HG02571 (cell line): Measurements from ENCODE around the gene MVB12B.

Source experiments
- ATAC-seq: cut with Tn5 transposase; IDR thresholded peaks from one replicate; pipeline ENCODE4 v1.9.1; 2021; ENCODE audit warnings: mild to moderate bottlenecking, moderate library complexity; ENCODE audit not compliant: unreplicated experiment

The MVB12B gene

DNA sequence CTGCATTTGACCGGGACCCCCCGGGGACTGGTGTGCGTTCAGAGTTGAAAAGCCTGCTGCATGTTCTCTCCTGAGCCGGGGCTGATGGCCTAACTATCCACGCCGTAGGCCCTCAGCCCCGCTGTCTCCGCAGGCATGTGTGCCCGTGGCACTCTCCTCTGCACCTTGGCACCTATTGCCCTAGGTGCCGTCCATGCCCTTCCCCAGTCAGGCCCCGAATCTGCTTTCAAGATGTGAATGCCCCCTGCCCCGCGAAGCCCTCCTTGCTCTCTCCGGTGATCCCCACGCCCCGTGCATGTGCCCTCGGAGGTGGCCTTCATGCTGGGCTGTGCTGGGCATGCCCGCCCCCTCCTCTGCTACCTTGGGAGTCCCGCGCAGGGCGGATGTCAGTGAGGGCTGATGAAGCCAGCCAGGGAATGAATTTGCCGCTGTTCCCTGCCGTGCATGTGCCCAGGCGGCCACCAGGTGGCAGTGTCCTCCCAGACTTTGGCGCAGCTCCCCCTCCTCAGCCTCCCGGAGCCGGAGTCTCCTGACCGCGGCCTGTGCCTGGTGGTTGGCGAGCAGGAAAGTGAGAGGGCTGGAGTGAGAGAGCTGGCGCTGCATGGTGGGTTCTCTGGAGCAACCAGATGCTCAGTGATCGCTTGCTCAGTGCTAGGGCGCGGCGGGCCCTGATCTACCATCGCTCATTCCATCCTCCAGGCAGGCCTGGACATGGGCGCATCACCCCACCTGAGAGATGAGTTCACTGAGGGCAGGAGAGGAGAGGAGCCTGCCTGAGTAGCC is 174.2 kb downstream of the MVB12B start:
- no peak for ATAC-seq

DNA sequence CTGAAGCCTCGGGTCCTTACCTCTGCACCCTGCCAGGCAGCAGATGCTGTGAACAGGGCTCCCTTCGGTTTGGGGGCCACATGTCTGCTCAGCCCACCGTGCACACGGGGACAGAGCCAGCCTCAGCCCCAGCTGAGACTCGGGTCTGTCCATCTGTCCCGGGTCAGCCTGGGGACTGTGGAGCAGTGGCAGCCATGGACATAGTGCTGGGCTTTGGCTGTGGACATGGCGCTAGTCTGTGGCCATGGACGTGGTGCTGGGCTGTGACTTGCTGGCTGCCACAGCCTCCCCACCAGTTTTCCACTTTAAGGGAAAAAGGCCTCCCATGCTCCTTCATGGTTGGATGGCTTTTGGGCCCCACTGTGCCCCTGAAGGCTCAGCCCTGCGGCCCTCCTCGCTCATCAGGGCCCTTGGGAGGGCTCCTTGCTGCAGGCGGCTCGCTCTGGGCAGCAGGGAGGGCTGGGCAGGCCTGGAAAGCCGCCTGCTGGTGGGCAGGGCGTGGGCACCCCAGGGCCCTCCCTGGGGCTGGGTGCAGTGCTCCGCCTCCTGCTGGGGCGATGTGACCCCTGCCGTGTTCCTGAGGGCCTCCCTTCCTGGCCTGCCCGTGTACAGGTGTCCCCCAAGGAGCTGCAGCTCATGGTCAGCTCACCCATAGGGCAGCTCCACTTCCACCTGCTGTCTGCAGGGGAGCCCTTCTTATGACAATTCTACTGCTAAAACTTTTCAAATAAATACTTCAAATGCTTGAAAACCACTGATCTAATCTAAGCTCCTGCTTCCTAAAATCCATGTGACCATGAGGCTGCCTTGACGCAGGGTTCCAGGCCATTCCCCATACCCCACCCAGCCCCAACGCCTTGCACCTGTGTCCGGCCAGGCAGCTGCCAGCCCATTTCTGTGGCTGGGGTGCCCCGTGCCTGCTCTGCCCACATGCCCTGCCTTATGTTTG is 175.0 kb downstream of the MVB12B start:
- no peak for ATAC-seq

DNA sequence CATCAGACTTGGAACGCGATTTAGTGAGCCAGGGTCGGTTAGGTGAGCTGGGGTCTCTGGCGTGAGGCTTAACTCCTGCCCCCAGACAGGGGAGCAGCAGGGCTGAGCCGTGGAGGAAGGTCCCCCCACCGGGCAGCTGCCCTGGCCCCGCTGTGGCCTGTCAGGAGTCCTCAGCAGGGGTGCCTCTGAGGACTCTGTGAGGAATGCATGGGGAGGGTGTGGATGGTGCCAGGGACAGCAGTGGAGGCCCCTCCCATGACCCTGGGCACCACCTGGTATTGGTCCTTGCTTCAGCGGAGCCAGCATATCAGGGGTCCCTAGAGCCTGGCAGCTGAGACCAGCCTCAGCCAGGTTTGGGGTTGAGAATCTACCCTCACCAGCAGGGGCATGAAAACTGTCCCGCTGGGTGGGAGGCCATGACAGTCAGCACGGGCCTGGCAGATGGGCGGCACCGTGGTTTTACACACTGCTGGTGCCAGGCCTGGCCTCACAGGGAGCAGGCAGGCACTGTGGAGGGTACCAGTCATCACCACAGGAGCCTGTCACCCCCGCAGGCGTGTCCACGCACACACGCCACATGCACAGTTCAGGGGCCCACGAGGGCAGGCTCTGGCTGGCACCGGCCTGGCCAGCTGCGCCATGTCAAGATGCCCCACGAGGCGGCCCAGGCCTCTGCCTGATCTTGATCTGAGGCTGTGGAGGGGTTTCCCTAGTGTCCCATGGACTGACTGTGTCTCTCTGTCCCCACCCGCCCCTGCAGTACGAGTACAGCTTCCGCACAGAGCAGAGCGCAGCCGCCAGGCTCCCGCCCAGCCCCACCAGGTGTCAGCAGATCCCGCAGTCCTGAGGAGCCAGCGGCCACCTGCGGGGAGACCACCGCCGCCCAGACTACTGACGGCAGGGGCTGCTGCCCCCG is 176.0 kb downstream of the MVB12B start:
- ATAC-seq = no peak

DNA sequence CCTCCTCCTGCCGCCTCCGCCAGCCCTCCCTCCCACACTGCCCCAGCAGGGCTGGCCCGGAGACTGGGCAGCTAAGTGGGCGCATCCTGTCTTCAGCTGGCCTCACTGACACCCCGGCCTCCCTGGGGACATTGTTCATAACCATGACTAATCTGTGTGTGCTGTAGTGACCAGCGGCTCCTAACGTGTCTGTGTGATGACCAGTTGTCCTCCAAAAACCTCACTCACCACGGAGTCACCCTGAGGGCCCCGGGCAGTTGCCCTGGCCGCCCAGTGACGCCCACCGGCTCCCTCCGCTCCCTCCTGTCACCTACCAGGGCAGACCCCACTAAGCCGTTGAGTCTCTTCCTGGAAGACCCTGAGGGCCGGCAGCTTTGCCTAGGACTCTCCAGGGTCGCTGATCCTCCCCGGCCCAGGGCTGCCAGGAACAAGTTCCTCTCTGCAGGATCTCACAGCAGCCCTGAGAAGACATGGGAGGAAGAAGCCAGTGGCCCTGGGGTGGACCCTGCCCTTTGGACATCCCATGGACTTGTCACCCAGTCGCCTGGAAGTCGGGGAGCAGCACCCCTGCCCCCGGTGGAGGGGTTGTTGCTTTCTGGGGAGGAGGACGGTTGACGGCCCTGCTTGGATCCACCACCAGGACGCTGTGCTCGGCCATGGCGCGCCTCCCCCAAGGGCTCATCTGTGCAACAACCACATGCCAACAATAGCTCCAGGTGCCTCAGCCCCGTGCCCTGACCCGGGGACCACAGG is 176.9 kb downstream of the MVB12B start:
- ATAC-seq = no peak

DNA sequence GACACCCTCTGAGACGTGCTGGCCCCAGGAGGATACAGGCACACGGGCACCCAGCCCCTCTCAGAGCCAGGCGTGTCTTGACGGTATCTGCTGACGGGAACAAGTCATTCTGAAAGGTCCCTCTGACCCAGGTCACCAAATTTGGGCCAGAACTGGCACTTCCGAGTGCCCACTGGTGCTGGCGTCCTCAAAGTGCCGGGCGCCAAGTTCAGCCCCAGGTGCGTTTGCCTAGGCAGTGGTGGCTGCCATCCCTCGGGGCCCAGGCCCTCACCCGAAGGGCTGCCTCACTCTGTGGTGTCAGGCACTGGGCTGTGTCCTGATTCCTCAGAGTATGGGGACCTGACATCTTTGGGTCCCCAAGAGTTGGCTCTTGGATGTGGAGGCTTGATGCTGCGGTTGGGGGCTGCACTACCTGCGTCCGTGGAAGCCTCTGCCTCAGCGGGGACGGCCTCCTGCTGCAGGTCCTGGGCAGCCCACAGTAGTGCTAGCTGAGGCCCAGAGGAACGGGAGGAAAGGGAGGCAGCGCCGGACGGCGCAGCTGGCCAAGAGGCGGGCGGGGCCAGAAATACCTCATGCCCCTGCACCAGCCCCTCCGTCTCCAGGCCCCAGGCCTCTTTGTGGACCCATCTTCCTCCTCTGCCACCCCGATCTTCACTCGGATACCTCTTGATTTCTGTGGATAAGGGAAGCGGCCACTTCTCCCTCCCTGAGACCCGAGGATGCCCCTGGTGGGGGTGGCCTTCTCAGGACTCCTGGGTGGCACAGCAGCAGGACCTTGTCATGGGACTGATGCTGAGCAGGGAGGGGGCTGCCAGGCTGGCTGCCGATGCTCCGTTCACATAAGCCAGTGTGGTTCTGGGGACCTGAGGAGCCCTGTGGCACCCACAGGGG is 177.7 kb downstream of the MVB12B start:
- no peak for ATAC-seq

DNA sequence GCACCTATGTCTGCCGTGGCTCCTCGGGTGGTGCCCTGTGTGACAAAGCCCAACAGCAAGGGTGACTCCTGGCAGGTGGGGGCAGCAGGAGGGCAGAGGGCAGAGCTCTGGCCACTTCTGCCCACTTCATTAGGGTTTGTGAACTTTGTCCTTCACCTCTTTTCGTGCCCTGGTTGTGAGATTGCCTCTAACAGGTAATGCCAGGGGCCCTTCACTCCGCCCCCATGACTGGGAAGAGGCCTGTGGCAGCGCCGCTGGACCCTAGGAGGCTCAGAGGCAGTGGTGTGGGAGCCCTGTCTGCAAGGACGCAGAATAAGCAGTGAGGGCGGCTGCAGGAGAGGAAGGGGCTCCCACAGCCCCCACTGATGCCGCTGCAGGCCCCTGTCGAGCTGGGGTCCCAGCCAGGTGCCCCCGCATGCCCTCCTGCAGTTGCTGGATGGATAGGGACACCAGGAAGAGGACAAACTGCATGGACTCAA is 178.4 kb downstream of the MVB12B start:
- ATAC-seq = no peak

DNA sequence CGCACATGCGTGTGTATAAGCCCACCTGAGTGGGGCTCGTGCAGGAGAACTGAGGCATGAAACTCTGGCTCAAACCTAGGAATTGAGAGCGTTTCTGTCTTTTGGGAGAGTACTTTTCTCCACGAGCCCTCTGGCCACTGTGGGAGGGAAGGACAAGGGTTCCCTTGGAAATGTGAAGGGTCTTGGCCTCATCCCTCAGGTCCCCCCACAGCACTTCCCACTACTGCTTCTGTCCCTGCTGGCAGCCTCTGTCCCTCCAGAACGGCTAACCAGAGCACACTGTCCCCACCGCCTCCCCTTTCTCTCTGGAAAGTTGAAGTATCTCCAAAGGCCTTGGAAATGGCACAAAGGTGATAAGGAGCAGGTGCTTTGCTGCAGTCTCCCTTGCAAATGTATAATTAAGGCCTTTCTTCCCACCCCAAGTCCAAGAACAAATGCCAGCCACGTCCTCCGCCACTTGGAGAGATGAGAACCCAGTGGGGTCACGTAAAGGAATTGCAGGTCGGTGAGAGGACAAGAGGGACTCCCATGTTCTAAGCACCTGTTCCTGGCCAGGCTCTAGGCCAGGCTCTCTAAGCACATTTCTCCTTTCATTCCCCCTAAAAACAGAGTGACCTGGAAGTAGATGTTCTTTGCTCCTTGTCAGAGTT is 179.2 kb downstream of the MVB12B start:
- ATAC-seq = no peak

DNA sequence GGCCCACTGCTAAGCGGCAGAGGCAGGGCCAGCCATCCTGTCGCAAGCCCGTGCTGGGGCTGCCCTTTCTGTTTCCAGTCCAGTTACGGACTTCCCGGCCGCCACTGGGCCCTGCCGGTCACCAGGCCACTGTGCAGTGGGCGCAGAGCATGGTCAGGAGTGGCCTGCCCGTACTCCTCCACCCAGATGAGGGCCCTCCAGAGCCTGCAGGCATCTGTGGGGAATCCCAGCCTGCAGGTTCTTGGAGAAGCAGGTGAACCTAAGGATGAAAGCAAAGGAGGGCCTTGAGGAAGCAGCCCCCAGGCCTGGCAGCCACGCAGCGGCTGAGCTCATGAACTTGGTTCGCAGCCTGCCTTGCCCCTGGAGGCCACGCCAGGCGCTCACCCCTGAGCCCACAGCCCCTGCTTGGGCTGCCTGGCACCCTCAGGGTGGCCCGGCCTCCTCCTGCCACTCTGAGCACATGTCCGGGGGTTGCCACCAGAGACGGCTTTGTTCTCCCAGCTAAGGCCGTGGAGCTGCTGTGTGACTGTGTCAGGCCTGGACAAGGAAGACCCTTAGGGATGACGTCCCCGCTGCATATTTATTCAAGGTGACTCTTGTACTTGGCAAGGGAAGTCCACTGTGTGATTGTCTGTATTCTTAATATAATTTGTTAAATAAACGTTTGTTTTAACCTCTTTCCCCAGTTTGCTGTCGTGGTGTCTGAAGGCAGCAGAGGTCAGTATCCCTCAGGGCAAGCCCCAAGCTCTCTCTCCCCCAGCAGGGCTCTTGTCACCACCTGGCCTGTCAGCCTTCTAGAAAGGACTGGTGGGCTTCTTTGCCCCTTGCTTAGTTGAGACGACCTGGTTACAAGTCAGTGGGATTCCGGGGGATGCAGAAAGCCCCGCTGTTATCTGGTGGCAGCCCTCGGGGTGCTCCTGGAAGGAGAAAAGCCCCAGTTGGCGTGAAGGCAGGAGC is 180.0 kb downstream of the MVB12B start:
- ATAC-seq = no peak

DNA sequence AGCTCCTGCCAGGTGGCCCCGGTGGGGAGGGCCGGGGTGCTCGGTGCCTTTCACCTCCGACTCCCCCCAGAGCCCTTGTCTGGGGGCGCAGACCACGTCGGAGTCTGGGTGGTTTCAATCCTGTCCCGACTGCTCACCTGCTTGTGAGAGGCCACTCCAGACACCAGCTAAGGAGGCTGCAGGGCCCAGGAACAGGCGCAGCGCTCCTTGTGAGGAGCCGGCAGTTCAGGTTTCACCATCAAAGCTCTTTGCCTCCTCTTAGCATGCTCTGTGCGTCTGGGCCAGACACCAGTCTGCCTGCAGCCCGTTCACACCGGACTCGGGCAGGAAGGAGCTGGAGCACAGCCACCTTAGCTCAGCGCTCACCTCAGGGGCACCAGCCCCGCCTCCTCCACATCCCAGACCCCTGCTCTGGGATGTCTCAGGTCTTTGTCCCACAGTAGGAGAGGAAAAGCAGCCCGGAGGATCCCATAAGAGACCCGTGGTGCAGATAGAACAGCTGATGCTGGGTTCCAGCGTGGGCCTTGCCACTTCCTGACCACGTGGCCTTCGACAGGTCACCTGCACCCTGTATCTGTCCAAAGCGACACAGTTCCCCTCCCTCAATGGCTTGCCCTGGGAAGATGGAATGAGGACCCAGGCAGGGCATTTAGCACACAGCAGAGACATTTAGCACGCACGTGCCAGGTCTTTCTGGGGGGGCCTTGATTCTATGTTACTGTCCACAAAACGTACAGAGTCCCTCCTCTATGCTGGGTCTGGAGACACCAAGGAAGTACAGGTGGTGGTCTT is 180.9 kb downstream of the MVB12B start:
- ATAC-seq = no peak

DNA sequence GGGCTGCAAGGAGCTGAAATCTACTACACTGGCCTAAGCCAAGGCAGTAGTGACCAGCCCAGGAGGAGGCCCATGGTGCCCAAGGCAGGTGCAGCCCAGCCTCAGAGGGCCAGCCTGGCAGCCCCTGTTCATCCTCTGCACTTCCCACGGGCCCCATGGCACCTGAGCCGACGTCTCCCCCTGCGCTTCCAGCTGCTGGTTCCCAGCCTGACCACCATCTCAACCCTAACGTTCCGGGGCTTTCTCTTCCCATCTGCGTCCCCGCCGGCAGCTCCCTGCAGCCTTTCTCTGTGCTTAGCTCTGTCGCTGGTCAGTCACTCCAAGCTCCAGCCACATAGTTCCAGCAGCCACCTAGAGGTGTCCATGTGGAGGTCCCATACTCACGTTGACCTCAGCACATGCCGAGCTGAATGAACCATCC is 181.6 kb downstream of the MVB12B start:
- ATAC-seq = no peak

DNA sequence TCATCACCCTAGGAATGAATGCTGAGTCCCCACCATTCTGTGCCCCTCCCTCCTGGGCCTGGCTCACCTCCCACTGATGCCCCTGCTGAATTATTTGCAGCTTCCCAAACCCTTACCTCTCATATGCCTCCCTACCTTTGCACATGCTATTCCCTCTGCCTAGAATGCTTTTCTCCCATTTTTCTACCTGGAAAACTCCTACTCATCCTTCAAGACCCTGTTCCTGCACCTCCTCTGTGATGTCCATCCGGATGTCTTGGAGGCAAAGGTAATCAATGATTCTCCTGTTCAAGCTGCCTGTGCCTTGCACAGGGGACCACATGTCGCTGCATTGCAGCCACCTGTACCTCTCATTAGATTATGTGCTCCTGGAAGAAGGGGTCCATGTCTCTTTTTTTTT is 182.3 kb downstream of the MVB12B start:
- ATAC-seq = no peak

DNA sequence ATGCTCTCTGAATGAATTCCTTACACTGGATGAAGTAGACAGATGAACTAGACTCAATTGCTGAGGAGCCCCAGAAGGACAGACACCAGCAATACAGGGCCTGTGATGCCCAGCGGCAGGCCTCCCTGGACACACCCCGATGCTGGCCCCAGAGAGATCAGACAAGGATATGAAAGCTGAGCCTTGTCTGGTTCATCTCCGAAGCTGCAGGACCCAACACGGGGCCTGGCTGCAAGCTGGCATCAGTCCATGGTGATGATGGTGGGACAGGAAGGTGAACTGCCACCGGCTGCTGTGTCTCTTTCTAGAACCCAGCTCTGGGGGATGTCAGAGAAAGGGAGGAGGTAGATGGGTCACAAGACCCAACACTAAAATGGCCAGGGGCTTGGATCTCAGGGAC is 183.1 kb downstream of the MVB12B start:
- no peak for ATAC-seq

DNA sequence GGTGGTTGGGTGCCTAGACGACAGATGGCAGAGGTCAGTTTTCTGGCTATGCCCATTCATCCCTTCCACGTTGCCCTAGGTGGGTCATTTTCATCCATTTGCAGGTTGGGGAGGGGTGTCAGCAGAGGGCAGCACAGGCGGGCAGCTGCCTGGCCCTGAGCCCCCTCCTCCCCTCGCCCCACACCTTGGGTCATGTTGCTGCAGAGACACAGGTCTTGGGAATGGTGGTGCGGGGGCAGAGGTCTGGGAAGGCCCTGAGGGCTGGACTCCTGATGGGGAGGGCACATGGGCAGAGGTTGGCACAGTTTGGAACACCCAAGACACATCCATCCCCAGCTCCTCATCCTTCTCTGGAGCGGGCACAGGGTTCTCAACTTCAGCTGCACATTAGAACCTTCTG is 183.9 kb downstream of the MVB12B start:
- no peak for ATAC-seq

DNA sequence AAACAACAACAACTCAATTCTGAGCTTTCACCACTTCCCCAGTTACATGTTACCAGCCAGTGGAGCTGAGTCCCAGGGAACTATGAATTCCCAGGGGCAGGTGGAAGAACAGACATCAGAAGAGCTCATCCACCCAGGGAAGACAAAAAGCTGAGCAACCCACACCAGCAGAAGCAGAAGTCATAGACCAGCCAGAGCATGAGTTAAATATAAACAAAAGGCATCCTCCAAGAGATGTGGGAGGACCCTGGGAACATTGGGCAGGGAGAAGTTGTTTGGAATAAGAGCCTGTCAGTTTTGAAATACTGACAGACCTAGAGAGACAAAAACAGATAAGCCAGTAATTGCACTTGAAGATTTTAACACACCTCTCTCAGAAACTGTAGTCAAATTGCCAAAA is 184.8 kb downstream of the MVB12B start:
- no peak for ATAC-seq

DNA sequence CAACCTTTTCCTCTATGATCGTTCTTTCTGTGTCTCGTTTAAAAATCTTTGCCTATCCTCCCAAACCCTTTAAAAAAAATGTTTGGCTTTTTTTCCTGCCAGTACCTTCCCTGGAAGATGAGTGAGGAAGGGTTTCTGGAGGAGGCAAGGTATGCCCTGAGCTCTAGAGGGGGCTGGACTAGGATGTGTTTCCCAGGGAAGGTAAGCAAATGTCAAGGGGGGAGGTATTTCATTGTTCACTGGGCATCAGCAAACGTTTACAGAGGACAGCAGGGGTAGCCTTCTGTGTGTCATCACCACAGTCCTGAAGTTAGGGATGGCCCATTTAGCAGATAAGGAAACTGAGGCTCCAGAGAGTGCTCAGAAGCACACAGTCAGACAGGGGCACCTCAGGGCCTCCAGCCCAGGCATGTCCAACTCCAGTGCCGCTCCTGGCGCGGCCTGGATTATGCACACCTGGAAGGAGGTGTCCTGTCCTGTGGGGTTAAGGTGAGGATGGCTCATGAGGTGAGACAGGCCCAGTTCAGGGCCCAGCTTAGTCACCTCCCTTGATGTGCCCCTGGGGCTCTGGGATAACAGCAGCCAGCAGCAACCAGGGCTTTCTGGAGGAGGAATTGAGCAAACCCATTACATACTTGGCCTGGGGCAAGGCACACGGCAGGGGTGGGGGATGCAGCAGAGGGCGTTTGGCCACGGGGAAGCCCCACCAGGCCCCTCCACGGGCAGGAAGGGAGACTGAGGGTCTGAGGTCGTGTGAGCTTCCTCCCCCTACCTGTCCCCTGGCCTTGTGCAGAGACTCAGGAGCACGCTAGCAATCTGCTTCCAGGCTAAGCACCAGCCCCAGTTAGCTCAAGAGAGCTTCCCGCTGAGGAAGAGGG is 186.8 kb downstream of the MVB12B start:
- no peak for ATAC-seq
